Ishikawa (cell line): Measurements from ENCODE around the gene CAMTA1.

Source experiments
- CEBPB ChIP-seq: IDR thresholded peaks from 2 replicates; pipeline ENCODE4 v1.6.1; 2012
- CREB1 ChIP-seq: IDR thresholded peaks from 2 replicates; pipeline ENCODE4 v1.6.1; 2012; ENCODE audit warnings: low read depth
- EGR1 ChIP-seq: IDR thresholded peaks from 2 replicates; pipeline ENCODE4 v1.6.1; 2012
- EP300 ChIP-seq: IDR thresholded peaks from 2 replicates; pipeline ENCODE4 v1.6.1; 2012; ENCODE audit warnings: borderline replicate concordance
- FOXM1 ChIP-seq: IDR thresholded peaks from 2 replicates; pipeline ENCODE4 v1.6.1; 2012; ENCODE audit warnings: low read depth, borderline replicate concordance
- NFIC ChIP-seq: IDR thresholded peaks from 2 replicates; pipeline ENCODE4 v1.6.1; 2012
- RAD21 ChIP-seq: IDR thresholded peaks from 2 replicates; pipeline ENCODE4 v1.6.1; 2012; ENCODE audit warnings: low read depth
- REST ChIP-seq: IDR thresholded peaks from 2 replicates; pipeline ENCODE4 v1.6.1; 2012; ENCODE audit warnings: low read depth, mild to moderate bottlenecking
- TAF1 ChIP-seq: IDR thresholded peaks from 2 replicates; pipeline ENCODE4 v1.6.1; 2012; ENCODE audit warnings: low read depth, mild to moderate bottlenecking
- TCF12 ChIP-seq: IDR thresholded peaks from 2 replicates; pipeline ENCODE4 v1.6.1; 2012; ENCODE audit warnings: low read depth
- TEAD4 ChIP-seq: IDR thresholded peaks from 2 replicates; pipeline ENCODE4 v1.6.1; 2012
- USF1 ChIP-seq: IDR thresholded peaks from 2 replicates; pipeline ENCODE4 v1.6.1; 2012
- YY1 ChIP-seq: IDR thresholded peaks from 2 replicates; pipeline ENCODE4 v1.6.1; 2012; ENCODE audit warnings: low read depth
- ZBTB7A ChIP-seq: IDR thresholded peaks from 2 replicates; pipeline ENCODE4 v1.6.1; 2012; ENCODE audit warnings: low read depth
- TF ChIP-seq, protein P1 (sequence below): IDR thresholded peaks from 2 replicates; pipeline ENCODE4 v1.6.1; 2012

The CAMTA1 gene

DNA sequence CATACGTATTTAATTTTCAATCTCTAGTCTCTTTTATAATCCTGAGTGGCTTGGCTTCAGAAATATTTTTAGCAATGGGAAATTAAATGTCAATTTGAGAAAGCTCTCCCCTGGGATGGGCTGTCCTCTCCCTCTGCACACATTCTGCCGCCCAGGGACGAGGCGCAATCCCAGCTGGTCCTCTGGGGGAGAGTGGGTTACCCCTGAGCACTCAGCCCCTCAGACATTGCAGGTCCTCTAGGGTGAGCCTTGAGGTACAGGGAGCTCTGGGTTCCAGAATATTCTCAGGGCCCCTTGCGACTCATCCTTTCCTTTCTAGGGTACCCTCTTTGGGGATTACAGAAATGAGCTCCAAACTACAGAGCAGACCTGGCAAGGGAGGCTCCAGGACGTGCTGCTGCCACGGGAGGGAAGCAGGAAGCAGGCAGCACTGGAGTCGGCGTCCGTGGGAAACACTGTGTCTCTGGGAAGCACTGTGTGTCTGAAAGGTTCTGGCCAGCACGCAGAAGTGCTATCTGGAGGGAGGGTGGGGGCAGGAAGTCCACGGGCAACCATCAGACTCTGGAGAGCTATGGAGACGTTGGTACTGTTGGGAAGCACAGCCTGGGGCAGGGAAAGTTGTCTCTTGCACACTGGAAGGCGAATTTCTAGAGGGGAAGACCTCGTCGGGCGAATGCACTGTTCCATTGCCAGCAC lies 642.5 kb downstream of the CAMTA1 start:
- TF ChIP-seq TAF1 (no peak), REST (no peak), TCF12 (no peak), CREB1 (no peak), NFIC (no peak), EGR1 (no peak), USF1 (no peak), TEAD4 (no peak), RAD21 (no peak), FOXM1 (no peak)

- TF ChIP-seq EGR1, result no peak
- TF ChIP-seq USF1, result no peak
These were observed 644.0 kb downstream of the CAMTA1 start for GRCh38 chr1:7429290-7429689.

- no peak for TF ChIP-seq REST
- no peak for TF ChIP-seq TEAD4
- no peak for TF ChIP-seq ZBTB7A
- TF ChIP-seq RAD21, result no peak
These were observed 644.9 kb downstream of the CAMTA1 start for GRCh38 chr1:7430047-7430608.

- no peak for TF ChIP-seq NFIC
- no peak for TF ChIP-seq CREB1
- no peak for TF ChIP-seq FOXM1
- no peak for TF ChIP-seq CEBPB
- TF ChIP-seq TEAD4, result no peak
- TF ChIP-seq ZBTB7A, result no peak
- no peak for TF ChIP-seq TAF1
- no peak for TF ChIP-seq USF1
- no peak for TF ChIP-seq EP300
- TF ChIP-seq EGR1, result no peak
- no peak for TF ChIP-seq RAD21
- TF ChIP-seq YY1, result no peak
- TF ChIP-seq, protein P1, sequence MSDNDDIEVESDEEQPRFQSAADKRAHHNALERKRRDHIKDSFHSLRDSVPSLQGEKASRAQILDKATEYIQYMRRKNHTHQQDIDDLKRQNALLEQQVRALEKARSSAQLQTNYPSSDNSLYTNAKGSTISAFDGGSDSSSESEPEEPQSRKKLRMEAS, result no peak
- TF ChIP-seq REST, result no peak
- TF ChIP-seq TCF12, result no peak
These were observed 645.4 kb downstream of the CAMTA1 start for GRCh38 chr1:7430691-7431090.
